ENCODE results near the gene KRT84. TPM values are rescaled to one million over a fixed set of nuclear protein-coding genes. Genes with fewer than 3 reads are reported as not detected.

The KRT84 gene
- total and polyA plus RNA-seq, 10 of the 15 experiments (the other 5 are each of a cell fraction or from before 2014, with no cell fraction given): not detected

DNA sequence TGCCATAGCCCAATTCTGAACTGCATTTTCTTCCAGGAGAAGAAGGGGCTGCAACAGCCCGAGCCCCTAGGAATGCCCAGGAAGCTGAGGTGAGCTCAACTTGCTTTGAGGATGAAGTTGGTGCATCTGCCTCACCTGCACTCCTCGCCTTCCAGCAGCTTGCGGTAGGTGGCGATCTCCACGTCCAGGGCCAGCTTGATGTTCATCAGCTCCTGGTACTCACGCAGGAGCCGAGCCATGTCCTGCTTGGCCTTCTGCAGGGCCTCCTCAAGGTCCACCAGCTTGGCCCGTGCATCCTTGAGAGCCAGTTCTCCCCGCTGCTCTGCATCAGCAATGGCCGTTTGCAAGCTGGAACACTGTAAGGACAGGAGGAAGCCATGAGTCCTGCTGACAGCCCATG, 42.7 kb upstream of the KRT84 start:
- no peak for TF ChIP-seq NBN (IDR thresholded peaks at IDR 0.05)
- TF ChIP-seq HDAC6 (IDR thresholded peaks at IDR 0.05; ENCODE audit: unreplicated experiment): no peak
- TF ChIP-seq NFYA (IDR thresholded peaks at IDR 0.05; ENCODE audit: borderline replicate concordance, low read depth, low read length): no peak
- no peak for TF ChIP-seq HDAC2 (IDR thresholded peaks at IDR 0.05)
- TF ChIP-seq, protein P1, sequence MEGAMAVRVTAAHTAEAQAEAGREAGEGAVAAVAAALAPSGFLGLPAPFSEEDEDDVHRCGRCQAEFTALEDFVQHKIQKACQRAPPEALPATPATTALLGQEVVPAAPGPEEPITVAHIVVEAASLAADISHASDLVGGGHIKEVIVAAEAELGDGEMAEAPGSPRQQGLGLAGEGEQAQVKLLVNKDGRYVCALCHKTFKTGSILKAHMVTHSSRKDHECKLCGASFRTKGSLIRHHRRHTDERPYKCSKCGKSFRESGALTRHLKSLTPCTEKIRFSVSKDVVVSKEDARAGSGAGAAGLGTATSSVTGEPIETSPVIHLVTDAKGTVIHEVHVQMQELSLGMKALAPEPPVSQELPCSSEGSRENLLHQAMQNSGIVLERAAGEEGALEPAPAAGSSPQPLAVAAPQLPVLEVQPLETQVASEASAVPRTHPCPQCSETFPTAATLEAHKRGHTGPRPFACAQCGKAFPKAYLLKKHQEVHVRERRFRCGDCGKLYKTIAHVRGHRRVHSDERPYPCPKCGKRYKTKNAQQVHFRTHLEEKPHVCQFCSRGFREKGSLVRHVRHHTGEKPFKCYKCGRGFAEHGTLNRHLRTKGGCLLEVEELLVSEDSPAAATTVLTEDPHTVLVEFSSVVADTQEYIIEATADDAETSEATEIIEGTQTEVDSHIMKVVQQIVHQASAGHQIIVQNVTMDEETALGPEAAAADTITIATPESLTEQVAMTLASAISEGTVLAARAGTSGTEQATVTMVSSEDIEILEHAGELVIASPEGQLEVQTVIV (IDR thresholded peaks at IDR 0.05; ENCODE audit: borderline replicate concordance, partially characterized antibody): no peak
- TF ChIP-seq NFIC (IDR thresholded peaks at IDR 0.05; ENCODE audit: low read depth, low read length): no peak
- TF ChIP-seq MEF2A (IDR thresholded peaks at IDR 0.05; ENCODE audit: insufficient read depth, low read depth, low read length): no peak
- Histone ChIP-seq H2AFZ (ENCODE audit: control insufficient read depth, low read depth, low read length) (no peak overlapping the region), H3K27ac (ENCODE audit: control insufficient read depth, insufficient read depth) (no peak overlapping the region), H3K4me2 (ENCODE audit: control insufficient read depth, insufficient read depth) (no peak overlapping the region), H3K27me3 (replicated peaks in 1 of 2; ENCODE audit: control insufficient read depth in 2 of 2, insufficient read depth in 2 of 2, low read length in 1 of 2) (peaks cover 0 to 4% of the 10 kb centered on the region in 2 experiments; a peak in 3 of 4 replicates), H3K36me3 (ENCODE audit: control insufficient read depth in 2 of 2, insufficient read depth in 2 of 2, low read length in 1 of 2) (no peaks in the 10 kb centered on the region), H3K4me3 (no peak overlapping the region), H3K9me3 (replicated peaks; ENCODE audit: control insufficient read depth, insufficient read depth, low read length) (no peaks in the 10 kb centered on the region), H3K79me2 (ENCODE audit: control insufficient read depth, insufficient read depth, low read length) (no peaks in the 10 kb centered on the region), H4K20me1 (ENCODE audit: control insufficient read depth, insufficient read depth) (no peaks in the 10 kb centered on the region), H3K9ac (ENCODE audit: control insufficient read depth, insufficient read depth, low read length) (no peak overlapping the region), H3K4me1 (ENCODE audit: control insufficient read depth, insufficient read depth, low read length) (no peaks in the 10 kb centered on the region)
- in situ Hi-C loops (cut with MboI): no loop called here
- DNase-seq (ENCODE audit: low read depth, low spot score): no peak
- 34% methylated on average over 10 of the region's 10 CpGs for WGBS (ENCODE audit: insufficient coverage, insufficient replicate concordance, low lambda C conversion rate, missing lambda C conversion rate)
- ChIA-PET CTCF (no interaction called here), POLR2A (no interaction called here), SMC1A (ENCODE audit: uncharacterized antibody, unreplicated experiment) (interaction anchor here (1.5 kb wide), 1 partner anchor 14 kb away, joined by 4 read pairs; no protein-coding TSS in a partner anchor), RAD21 (ENCODE audit: unreplicated experiment) (no interaction called here)
- no peak for FAIRE-seq
- no peak for ATAC-seq
- intact Hi-C loops (cut with micrococcal nuclease; ENCODE audit: unreplicated experiment): no loop called here
- BruUV-seq (replicated peaks): no TSS peak

Data from GM12878 (cell line).